GM23338 (cell line): Measurements from ENCODE around the gene CNTNAP5. TPM values are rescaled to one million over a fixed set of nuclear protein-coding genes. Genes with fewer than 3 reads are reported as not detected.

Source experiments
- CTCF ChIP-seq, 2 experiments: fragments of 200-600 bp in 1 of 2; sonication (generic) in 1 of 2; conservative IDR thresholded peaks; 2 replicates each; pipeline versions ENCODE4 v1.5.1 to v1.6.1; 2016 to 2017; ENCODE audit warnings: antibody characterized with exemption in 2 of 2, low read depth in 2 of 2, mild to moderate bottlenecking in 2 of 2, moderate library complexity in 1 of 2
- JUNB ChIP-seq: IDR thresholded peaks from one replicate; pipeline ENCODE4 v1.6.1; 2016; ENCODE audit warnings: antibody characterized with exemption; ENCODE audit not compliant: unreplicated experiment
- NANOG ChIP-seq: IDR thresholded peaks from 2 replicates; pipeline ENCODE4 v1.6.1; 2016; ENCODE audit warnings: antibody characterized with exemption, borderline replicate concordance
- REST ChIP-seq: IDR thresholded peaks from one replicate; pipeline ENCODE4 v1.6.1; 2018; ENCODE audit warnings: antibody characterized with exemption; ENCODE audit not compliant: unreplicated experiment
- ZNF331 ChIP-seq: fragments of 250-450 bp; sonication (Bioruptor Pico); IDR thresholded peaks from 2 replicates; pipeline ENCODE4 v1.5.0; 2020; ENCODE audit warnings: low read depth, mild to moderate bottlenecking, moderate library complexity
- ZNF462 ChIP-seq: fragments of 250-450 bp; sonication (Bioruptor Pico); IDR thresholded peaks from 2 replicates; pipeline ENCODE4 v1.5.0; 2020; ENCODE audit warnings: mild to moderate bottlenecking, moderate library complexity
- polyA plus RNA-seq: library from polyadenylated mRNA; unstranded; fragments of >200 nt; fragmentation: Nextera tagmentation; extraction: Ambion mirVana; gene quantifications from 2 replicates; pipeline ENCODE4 v1.2.1, GENCODE V29; 2016
- total RNA-seq: library from RNA; depleted of rRNA; stranded (reverse); fragments of >200 nt; shearing (Covaris generic); gene quantifications from 2 replicates; pipeline ENCODE4 v1.2.3, GENCODE V29; 2014

Gene CNTNAP5
- total and polyA plus RNA-seq, 2 experiments from 2014 or later = 0.49 to 0.50 TPM

GRCh38 chr2:124762388-124762787 is 737.3 kb downstream of the CNTNAP5 start (continued):
- TF ChIP-seq ZNF462 (CRISPR knock-in tag) (no peak), JUNB (no peak), REST (no peak), CTCF (conservative IDR thresholded peaks at IDR 0.05; ENCODE audit: low read depth in 2 of 2) (no peak), ZNF331 (CRISPR knock-in tag) (no peak), NANOG (no peak)
